GM23338 (cell line): ENCODE measurements around the gene RGL1.

Source experiments
- EZH2phosphoT487 ChIP-seq: fragments of 200-600 bp; sonication (generic); IDR thresholded peaks from one replicate; pipeline ENCODE4 v1.8.1; 2018; ENCODE audit warnings: antibody characterized with exemption; ENCODE audit not compliant: unreplicated experiment
- POLR2AphosphoS5 ChIP-seq: IDR thresholded peaks from 2 replicates; pipeline ENCODE4 v1.6.1; 2016; ENCODE audit warnings: antibody characterized with exemption, low read depth
- STAT1 ChIP-seq: IDR thresholded peaks from one replicate; pipeline ENCODE4 v1.6.1; 2016; ENCODE audit warnings: antibody characterized with exemption; ENCODE audit not compliant: unreplicated experiment
- TF ChIP-seq, protein P1 (sequence below), 2 experiments: fragments of 200-600 bp in 1 of 2; sonication (generic) in 1 of 2; conservative IDR thresholded peaks; 2 replicates each; pipeline versions ENCODE4 v1.5.1 to v1.6.1; 2016 to 2017; ENCODE audit warnings: antibody characterized with exemption in 2 of 2, low read depth in 2 of 2, mild to moderate bottlenecking in 2 of 2, moderate library complexity in 1 of 2

DNA sequence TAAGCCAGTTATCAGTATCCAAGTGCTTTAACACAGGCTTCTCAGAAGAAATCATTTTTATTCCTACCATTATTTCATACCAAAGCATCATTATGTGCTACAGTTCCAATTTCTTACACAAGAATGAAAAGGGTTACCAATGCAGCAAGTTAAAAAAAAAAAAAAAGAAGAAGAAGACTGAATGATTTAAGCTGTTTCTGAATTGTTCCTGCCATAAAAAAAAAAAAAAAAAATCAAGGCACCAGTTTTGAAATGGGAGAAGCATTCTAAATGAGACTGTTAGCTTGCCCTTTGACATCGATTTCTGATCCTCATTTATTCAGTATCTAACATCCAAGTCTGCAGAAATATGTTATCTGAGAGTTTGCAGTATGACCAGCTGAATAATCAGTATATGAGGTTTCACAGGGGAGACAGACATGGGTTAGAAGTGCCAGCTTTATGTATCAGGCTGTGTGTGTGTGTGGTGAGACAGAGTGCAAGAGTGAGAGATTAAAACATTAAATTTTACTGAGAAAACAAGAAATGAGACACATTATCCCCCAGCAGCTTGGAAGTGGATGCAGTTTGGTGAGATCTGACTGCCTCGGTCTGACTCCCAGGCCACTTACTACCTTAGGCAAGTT is 126.8 kb downstream of the RGL1 start:
- TF ChIP-seq, protein P1, sequence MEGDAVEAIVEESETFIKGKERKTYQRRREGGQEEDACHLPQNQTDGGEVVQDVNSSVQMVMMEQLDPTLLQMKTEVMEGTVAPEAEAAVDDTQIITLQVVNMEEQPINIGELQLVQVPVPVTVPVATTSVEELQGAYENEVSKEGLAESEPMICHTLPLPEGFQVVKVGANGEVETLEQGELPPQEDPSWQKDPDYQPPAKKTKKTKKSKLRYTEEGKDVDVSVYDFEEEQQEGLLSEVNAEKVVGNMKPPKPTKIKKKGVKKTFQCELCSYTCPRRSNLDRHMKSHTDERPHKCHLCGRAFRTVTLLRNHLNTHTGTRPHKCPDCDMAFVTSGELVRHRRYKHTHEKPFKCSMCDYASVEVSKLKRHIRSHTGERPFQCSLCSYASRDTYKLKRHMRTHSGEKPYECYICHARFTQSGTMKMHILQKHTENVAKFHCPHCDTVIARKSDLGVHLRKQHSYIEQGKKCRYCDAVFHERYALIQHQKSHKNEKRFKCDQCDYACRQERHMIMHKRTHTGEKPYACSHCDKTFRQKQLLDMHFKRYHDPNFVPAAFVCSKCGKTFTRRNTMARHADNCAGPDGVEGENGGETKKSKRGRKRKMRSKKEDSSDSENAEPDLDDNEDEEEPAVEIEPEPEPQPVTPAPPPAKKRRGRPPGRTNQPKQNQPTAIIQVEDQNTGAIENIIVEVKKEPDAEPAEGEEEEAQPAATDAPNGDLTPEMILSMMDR (conservative IDR thresholded peaks at IDR 0.05; ENCODE audit: low read depth in 2 of 2): no peak
- TF ChIP-seq POLR2AphosphoS5 (no peak), EZH2phosphoT487 (no peak), STAT1 (no peak)
